ENCODE results near the gene PTPN11. TPM values are rescaled to one million over a fixed set of nuclear protein-coding genes. Genes with fewer than 3 reads are reported as not detected.

PTPN11 gene
- total and polyA plus RNA-seq, 4 donors, result 39.5 to 176 (median 98.0) TPM

DNA sequence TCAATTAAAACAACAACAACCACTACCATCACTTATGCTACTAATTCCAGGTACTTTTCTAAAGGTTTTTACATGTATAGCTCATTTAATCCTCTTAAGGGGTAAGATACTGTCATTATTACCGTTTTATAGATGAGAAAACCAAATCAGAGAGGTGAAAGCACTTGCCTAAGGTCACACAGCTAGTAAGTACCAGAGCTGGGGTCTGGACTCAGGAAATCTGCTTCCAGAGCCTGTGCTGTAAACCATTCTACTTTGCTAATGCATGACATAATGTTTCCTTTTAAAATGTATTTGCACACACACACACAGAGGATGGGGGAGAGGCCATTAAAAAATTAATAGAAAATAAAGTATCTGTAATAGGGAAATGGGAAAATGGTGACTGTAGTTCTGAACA is 113.4 kb downstream of the PTPN11 start:
- Histone ChIP-seq H3K36me3 (ENCODE audit: control insufficient read depth in 1 of 2, insufficient read depth in 2 of 2, low read length in 1 of 2) (no peaks in the 10 kb centered on the region), H3K27ac (ENCODE audit: low read depth in 1 of 2, low read length in 2 of 2) (no peak overlapping the region), H3K4me1 (ENCODE audit: control insufficient read depth in 1 of 2, insufficient read depth in 2 of 2, low read length in 2 of 2) (no peaks in the 10 kb centered on the region), H3K27me3 (ENCODE audit: control insufficient read depth in 1 of 2, insufficient read depth in 2 of 2, low read length in 1 of 2) (no peaks in the 10 kb centered on the region), H3K9me3 (ENCODE audit: control insufficient read depth, low read length) (peaks cover 1% of the 10 kb centered on the region), H3K4me3 (ENCODE audit: low read length in 2 of 2) (no peak overlapping the region)
- intact Hi-C loops (cut with DNase I), result no loop called here
- DNase-seq (no peak), ATAC-seq (ENCODE audit: low FRiP score) (no peak)
- WGBS, 2 donors, result 62 to 74% methylated on average over 1 of the region's 1 CpG

DNA sequence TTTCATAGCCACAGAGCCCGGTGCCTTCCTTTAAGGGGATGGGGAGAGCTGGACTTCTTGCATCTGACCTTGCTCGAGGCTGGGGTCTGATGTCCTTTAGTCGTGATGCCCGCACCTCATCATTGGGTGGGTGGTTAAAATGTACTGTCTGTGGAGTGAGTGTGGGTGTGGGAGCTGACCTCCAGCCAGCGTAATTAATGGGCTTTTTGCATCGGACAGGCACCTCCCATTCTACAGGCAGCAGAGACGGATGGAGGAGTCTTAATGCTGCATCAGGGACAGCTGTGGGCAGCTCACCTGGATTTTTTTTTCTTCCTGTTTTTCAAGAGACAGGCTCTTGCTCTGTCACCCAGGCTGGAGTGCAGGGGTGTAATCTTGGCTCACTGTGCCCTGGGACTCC is 114.8 kb downstream of the PTPN11 start:
- intact Hi-C loops (cut with DNase I), result no loop called here
- 75 to 76% methylated on average over 7 of the region's 7 CpGs for WGBS, 2 donors
- no peak overlapping the region for H3K27ac ChIP-seq (ENCODE audit: low read depth in 1 of 2, low read length in 2 of 2)
- DNase-seq (no peak), ATAC-seq (ENCODE audit: low FRiP score) (no peak)
- H3K36me3 ChIP-seq (ENCODE audit: control insufficient read depth in 1 of 2, insufficient read depth in 2 of 2, low read length in 1 of 2), result no peaks in the 10 kb centered on the region
- no peak overlapping the region for H3K4me3 ChIP-seq (ENCODE audit: low read length in 2 of 2)
- peaks cover 1% of the 10 kb centered on the region for H3K9me3 ChIP-seq (ENCODE audit: control insufficient read depth, low read length)
- H3K4me1 ChIP-seq (ENCODE audit: control insufficient read depth in 1 of 2, insufficient read depth in 2 of 2, low read length in 2 of 2), result no peaks in the 10 kb centered on the region
- H3K27me3 ChIP-seq (ENCODE audit: control insufficient read depth in 1 of 2, insufficient read depth in 2 of 2, low read length in 1 of 2), result no peaks in the 10 kb centered on the region

DNA sequence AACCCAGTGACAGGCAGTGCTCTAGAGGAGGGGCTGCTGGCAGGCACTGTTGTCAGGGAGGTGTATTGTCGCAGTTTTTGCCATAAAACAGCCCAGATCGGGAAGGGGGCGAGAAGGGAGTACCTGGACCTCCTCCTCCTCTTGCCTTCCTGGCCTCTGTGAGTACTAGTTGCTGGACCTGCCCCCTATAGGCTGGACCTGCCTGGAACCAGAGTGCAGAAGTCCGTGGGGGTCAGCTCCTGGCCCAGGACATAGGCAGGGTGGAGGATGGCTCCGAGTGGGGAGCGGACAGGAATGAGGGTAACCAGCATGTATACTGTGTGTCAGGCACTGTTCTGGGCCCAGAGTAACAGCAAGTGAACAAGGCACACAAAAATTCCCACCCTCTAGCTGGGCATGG is 116.3 kb downstream of the PTPN11 start:
- intact Hi-C loops (cut with DNase I), result no loop called here
- peaks cover 1% of the 10 kb centered on the region for H3K9me3 ChIP-seq (ENCODE audit: control insufficient read depth, low read length)
- no peaks in the 10 kb centered on the region for H3K36me3 ChIP-seq (ENCODE audit: control insufficient read depth in 1 of 2, insufficient read depth in 2 of 2, low read length in 1 of 2)
- no peaks in the 10 kb centered on the region for H3K4me1 ChIP-seq (ENCODE audit: control insufficient read depth in 1 of 2, insufficient read depth in 2 of 2, low read length in 2 of 2)
- no peaks in the 10 kb centered on the region for H3K27me3 ChIP-seq (ENCODE audit: control insufficient read depth in 1 of 2, insufficient read depth in 2 of 2, low read length in 1 of 2)
- DNase-seq (no peak), ATAC-seq (ENCODE audit: low FRiP score) (no peak)
- H3K4me3 ChIP-seq (ENCODE audit: low read length in 2 of 2), result no peak overlapping the region
- 75 to 86% methylated on average over 6 of the region's 6 CpGs for WGBS, 2 donors
- H3K27ac ChIP-seq (ENCODE audit: low read depth in 1 of 2, low read length in 2 of 2), result no peak overlapping the region

DNA sequence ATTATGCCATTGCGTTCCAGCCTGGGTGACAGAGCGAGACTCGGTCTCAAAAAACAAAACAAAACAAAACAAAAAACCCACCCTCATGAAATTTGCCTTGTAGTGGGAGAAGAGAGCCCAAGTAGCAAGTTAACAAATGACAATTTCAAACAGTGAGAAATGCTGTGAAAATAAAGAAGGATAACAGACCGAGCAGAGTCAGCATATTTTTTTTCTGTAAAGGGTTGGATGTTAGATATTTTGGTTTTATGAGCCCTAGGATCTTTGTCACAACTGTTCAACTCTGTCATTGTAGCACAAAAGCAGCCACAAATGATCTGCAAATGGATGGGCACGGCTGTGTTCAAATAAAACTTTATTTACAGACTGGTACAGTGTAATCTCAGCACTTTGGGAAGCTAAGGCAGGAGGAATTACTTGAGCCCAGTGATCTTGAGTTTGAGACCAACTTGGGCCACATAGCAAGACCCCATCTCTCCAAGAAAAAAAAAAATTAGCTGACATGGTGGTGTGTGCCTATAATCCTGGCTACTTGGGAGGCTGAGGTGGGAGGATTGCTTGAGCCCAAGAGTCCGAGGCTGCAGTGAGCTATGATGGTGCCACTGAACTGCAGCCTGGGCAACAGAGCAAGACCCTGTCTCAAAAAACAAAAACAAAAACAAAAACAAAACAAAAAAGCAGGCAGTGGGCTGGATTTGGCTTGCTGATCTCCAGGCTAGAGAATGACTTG is 117.1 kb downstream of the PTPN11 start:
- intact Hi-C loops (cut with DNase I), result no loop called here
- WGBS, 2 donors, result 65 to 69% methylated on average over 6 of the region's 6 CpGs
- Histone ChIP-seq H3K27ac (ENCODE audit: low read depth in 1 of 2, low read length in 2 of 2) (no peak overlapping the region), H3K27me3 (ENCODE audit: control insufficient read depth in 1 of 2, insufficient read depth in 2 of 2, low read length in 1 of 2) (no peaks in the 10 kb centered on the region), H3K36me3 (ENCODE audit: control insufficient read depth in 1 of 2, insufficient read depth in 2 of 2, low read length in 1 of 2) (no peaks in the 10 kb centered on the region), H3K4me1 (ENCODE audit: control insufficient read depth in 1 of 2, insufficient read depth in 2 of 2, low read length in 2 of 2) (no peaks in the 10 kb centered on the region), H3K9me3 (ENCODE audit: control insufficient read depth, low read length) (peaks cover 1% of the 10 kb centered on the region), H3K4me3 (ENCODE audit: low read length in 2 of 2) (no peak overlapping the region)
- DNase-seq, result no peak
- ATAC-seq (ENCODE audit: low FRiP score), result no peak

DNA sequence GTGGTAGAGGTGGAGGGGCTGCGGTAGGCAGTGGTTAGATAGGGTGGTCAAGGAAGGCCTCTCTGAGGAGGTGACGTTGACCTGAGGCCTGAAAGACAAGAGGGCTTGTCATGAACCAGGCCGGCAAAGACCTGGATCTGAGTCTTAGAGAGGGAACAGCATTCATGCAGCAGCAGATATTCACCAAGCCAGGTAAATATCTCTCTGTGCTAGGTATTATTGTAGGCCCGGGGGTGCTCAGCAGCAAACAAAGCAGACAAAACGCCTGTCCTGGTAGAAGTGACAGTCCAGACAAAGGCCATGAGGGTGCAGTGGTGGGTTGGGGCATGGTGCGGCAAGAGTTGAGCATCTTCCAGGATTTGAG is 117.6 kb downstream of the PTPN11 start:
- DNase-seq (no peak), ATAC-seq (ENCODE audit: low FRiP score) (no peak)
- Histone ChIP-seq H3K9me3 (ENCODE audit: control insufficient read depth, low read length) (peaks cover 1% of the 10 kb centered on the region), H3K27me3 (ENCODE audit: control insufficient read depth in 1 of 2, insufficient read depth in 2 of 2, low read length in 1 of 2) (no peaks in the 10 kb centered on the region), H3K4me1 (ENCODE audit: control insufficient read depth in 1 of 2, insufficient read depth in 2 of 2, low read length in 2 of 2) (no peaks in the 10 kb centered on the region), H3K4me3 (ENCODE audit: low read length in 2 of 2) (no peak overlapping the region), H3K27ac (ENCODE audit: low read depth in 1 of 2, low read length in 2 of 2) (no peak overlapping the region), H3K36me3 (ENCODE audit: control insufficient read depth in 1 of 2, insufficient read depth in 2 of 2, low read length in 1 of 2) (no peaks in the 10 kb centered on the region)
- 82 to 88% methylated on average over 6 of the region's 6 CpGs for WGBS, 2 donors
- intact Hi-C loops (cut with DNase I), result no loop called here

DNA sequence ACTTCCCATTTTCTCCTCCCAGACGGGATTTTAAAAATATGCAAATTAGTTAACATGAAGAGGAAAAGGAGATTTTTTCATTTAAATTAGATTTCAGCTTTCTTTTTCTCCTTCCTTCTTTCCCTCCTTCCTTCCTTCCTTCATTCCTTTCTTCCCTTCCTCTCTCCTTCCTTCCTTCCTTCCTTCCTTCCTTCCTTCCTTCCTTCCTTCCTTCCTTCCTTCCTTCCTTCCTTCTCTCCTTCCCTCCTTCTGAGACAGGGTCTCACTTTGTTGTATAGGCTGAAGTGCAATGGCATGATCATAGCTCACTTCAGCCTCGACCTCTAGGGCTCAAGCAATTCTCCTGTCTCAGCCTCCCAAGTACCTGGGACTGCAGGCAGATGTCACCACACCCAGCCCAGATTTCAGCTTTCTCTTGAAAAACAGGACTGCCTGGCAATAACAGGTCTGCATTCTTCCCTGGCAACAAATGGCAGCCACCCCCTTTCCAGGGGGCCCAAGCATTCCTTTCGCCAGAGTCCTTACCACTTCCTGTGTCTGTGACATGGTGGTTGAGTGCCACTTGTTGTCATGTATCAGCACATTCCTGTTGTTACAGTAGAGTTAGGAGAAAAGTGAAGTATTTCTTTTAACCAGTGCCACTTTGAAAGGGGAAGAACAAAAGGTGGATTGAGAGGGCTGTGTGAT is 119.1 kb downstream of the PTPN11 start:
- Histone ChIP-seq H3K4me1 (ENCODE audit: control insufficient read depth in 1 of 2, insufficient read depth in 2 of 2, low read length in 2 of 2) (no peaks in the 10 kb centered on the region), H3K9me3 (ENCODE audit: control insufficient read depth, low read length) (no peaks in the 10 kb centered on the region), H3K36me3 (ENCODE audit: control insufficient read depth in 1 of 2, insufficient read depth in 2 of 2, low read length in 1 of 2) (no peaks in the 10 kb centered on the region), H3K27me3 (ENCODE audit: control insufficient read depth in 1 of 2, insufficient read depth in 2 of 2, low read length in 1 of 2) (no peaks in the 10 kb centered on the region), H3K4me3 (ENCODE audit: low read length in 2 of 2) (no peak overlapping the region), H3K27ac (ENCODE audit: low read depth in 1 of 2, low read length in 2 of 2) (no peak overlapping the region)
- DNase-seq (no peak), ATAC-seq (ENCODE audit: low FRiP score) (no peak)
- intact Hi-C loops (cut with DNase I), result no loop called here
- WGBS, 2 donors, result 39 to 50% methylated on average over 3 of the region's 3 CpGs

DNA sequence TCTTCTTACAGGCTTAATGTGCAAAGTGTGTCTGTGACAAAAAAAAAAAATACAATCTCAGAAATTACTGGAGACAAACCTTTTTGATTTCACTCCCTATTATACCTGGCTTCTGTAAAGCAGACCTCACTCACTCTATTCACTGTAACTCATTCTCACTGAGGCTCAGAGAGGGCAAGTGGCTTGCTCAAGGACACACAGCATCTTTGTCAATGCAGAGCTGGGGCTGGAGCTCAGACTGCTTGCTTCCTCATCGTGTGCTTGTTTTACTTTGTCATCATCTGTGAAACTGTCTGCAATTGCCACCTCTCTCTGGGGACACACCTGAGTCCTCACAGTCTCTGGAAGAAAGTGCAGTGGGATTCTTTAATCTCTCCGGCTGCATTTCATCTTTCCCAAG is 120.0 kb downstream of the PTPN11 start:
- intact Hi-C loops (cut with DNase I), result no loop called here
- H3K9me3 ChIP-seq (ENCODE audit: control insufficient read depth, low read length), result no peaks in the 10 kb centered on the region
- no peaks in the 10 kb centered on the region for H3K4me1 ChIP-seq (ENCODE audit: control insufficient read depth in 1 of 2, insufficient read depth in 2 of 2, low read length in 2 of 2)
- H3K36me3 ChIP-seq (ENCODE audit: control insufficient read depth in 1 of 2, insufficient read depth in 2 of 2, low read length in 1 of 2), result no peaks in the 10 kb centered on the region
- WGBS, 2 donors, result 53 to 62% methylated on average over 2 of the region's 2 CpGs
- H3K27ac ChIP-seq (ENCODE audit: low read depth in 1 of 2, low read length in 2 of 2), result no peak overlapping the region
- DNase-seq (no peak), ATAC-seq (ENCODE audit: low FRiP score) (no peak)
- H3K4me3 ChIP-seq (ENCODE audit: low read length in 2 of 2), result no peak overlapping the region
- no peaks in the 10 kb centered on the region for H3K27me3 ChIP-seq (ENCODE audit: control insufficient read depth in 1 of 2, insufficient read depth in 2 of 2, low read length in 1 of 2)

DNA sequence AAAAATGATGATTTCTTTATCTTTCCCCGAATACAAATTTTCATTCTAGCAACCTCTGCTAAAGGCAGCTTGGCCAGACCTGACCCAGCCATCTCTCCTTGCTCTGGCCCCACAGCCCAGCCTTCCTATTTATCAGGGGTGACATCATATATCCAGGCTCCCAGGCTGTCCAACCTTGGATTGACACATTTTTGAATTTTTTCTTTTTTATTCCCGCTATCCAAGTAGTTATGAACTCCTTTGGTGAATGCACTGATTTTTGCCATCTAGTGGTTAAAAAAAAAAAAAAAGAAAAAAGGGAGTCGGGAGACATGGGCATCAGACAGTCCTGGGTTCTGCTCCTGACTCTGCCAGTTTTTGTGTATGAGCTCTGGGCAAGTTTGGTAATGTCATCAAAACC is 120.5 kb downstream of the PTPN11 start:
- no peak overlapping the region for H3K4me3 ChIP-seq (ENCODE audit: low read length in 2 of 2)
- DNase-seq (no peak), ATAC-seq (ENCODE audit: low FRiP score) (no peak)
- H3K36me3 ChIP-seq (ENCODE audit: control insufficient read depth in 1 of 2, insufficient read depth in 2 of 2, low read length in 1 of 2), result no peaks in the 10 kb centered on the region
- 35 to 37% methylated on average over 3 of the region's 3 CpGs for WGBS, 2 donors
- no peaks in the 10 kb centered on the region for H3K27me3 ChIP-seq (ENCODE audit: control insufficient read depth in 1 of 2, insufficient read depth in 2 of 2, low read length in 1 of 2)
- intact Hi-C loops (cut with DNase I), result no loop called here
- H3K27ac ChIP-seq (ENCODE audit: low read depth in 1 of 2, low read length in 2 of 2), result no peak overlapping the region
- H3K9me3 ChIP-seq (ENCODE audit: control insufficient read depth, low read length), result no peaks in the 10 kb centered on the region
- H3K4me1 ChIP-seq (ENCODE audit: control insufficient read depth in 1 of 2, insufficient read depth in 2 of 2, low read length in 2 of 2), result no peaks in the 10 kb centered on the region

DNA sequence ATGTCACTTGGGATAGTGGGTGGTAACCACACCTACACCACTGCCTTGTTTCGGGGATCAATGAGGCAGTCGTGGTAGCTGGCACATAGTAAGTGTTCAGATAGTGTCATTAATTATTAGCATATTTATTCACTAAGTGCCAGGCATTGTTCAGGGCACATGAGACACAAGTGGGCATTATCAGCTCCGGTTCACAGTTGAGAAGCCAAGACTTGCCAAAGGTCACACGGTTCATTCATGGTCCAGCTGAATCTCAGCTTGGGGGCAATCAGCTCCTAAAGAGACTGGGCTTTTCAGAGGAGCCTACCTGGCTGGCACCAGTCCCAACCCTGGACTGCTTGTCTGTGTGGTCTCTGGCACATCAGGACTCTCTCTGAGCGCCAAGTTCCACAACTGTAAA is 121.3 kb downstream of the PTPN11 start:
- WGBS, 2 donors, result 60 to 66% methylated on average over 5 of the region's 5 CpGs
- Histone ChIP-seq H3K4me1 (ENCODE audit: control insufficient read depth in 1 of 2, insufficient read depth in 2 of 2, low read length in 2 of 2) (no peaks in the 10 kb centered on the region), H3K4me3 (ENCODE audit: low read length in 2 of 2) (no peak overlapping the region), H3K27me3 (ENCODE audit: control insufficient read depth in 1 of 2, insufficient read depth in 2 of 2, low read length in 1 of 2) (no peaks in the 10 kb centered on the region), H3K36me3 (ENCODE audit: control insufficient read depth in 1 of 2, insufficient read depth in 2 of 2, low read length in 1 of 2) (no peaks in the 10 kb centered on the region), H3K9me3 (ENCODE audit: control insufficient read depth, low read length) (no peaks in the 10 kb centered on the region), H3K27ac (ENCODE audit: low read depth in 1 of 2, low read length in 2 of 2) (no peak overlapping the region)
- intact Hi-C loops (cut with DNase I), result no loop called here
- ATAC-seq (ENCODE audit: low FRiP score) (no peak), DNase-seq (no peak)
